Kasumi-1 (cell line): ENCODE results near the gene PAK3.
A peak's percentile ranks its signal among the peaks of the same experiment; 100 is the strongest.

ENCODE experiments used
- DNase-seq, 2 experiments: peaks; one replicate each; lab custom pipeline; 2025; lab: John Stamatoyannopoulos, UW

PAK3 gene

GRCh38 chrX:111131572-111131971 lies 35.6 kb downstream of the PAK3 start:
- no peak for DNase-seq

GRCh38 chrX:111133389-111133788 lies 37.4 kb downstream of the PAK3 start:
- DNase-seq: peak; percentile 17 to 20

- DNase-seq: no peak
Measured at GRCh38 chrX:111145878-111146277, 49.9 kb downstream of the PAK3 start.

GRCh38 chrX:111151764-111152163 lies 55.8 kb downstream of the PAK3 start:
- no peak for DNase-seq

- no peak for DNase-seq
Measured at GRCh38 chrX:111159232-111159631, 63.2 kb downstream of the PAK3 start.

GRCh38 chrX:111164728-111165127 lies 68.7 kb downstream of the PAK3 start:
- DNase-seq: peak; percentile 33 to 56

GRCh38 chrX:111165902-111166301 lies 69.9 kb downstream of the PAK3 start:
- DNase-seq: no peak

- DNase-seq: no peak
Measured at GRCh38 chrX:111167334-111167733, 71.3 kb downstream of the PAK3 start.

GRCh38 chrX:111168314-111168713 lies 72.3 kb downstream of the PAK3 start:
- DNase-seq: peak; percentile 8 to 22

GRCh38 chrX:111169141-111169540 lies 73.2 kb downstream of the PAK3 start:
- DNase-seq: no peak

- peak in 1 of 2 experiments; percentile 0 for DNase-seq
Measured at GRCh38 chrX:111170017-111170416, 74.0 kb downstream of the PAK3 start.

GRCh38 chrX:111180750-111181240 lies 84.8 kb downstream of the PAK3 start:
- no peak for DNase-seq

GRCh38 chrX:111181951-111182350 lies 86.0 kb downstream of the PAK3 start:
- DNase-seq: no peak

- DNase-seq: no peak
Measured at GRCh38 chrX:111182997-111183396, 87.0 kb downstream of the PAK3 start.

- DNase-seq: no peak
Measured at GRCh38 chrX:111191598-111191997, 95.6 kb downstream of the PAK3 start.

GRCh38 chrX:111199505-111199904 lies 103.5 kb downstream of the PAK3 start:
- no peak for DNase-seq

- DNase-seq: no peak
Measured at GRCh38 chrX:111200327-111200726, 104.3 kb downstream of the PAK3 start.

GRCh38 chrX:111207851-111208250 lies 111.9 kb downstream of the PAK3 start:
- no peak for DNase-seq

- DNase-seq: no peak
Measured at GRCh38 chrX:111216293-111216801, 120.4 kb downstream of the PAK3 start.

- DNase-seq: peak; percentile 11 to 15
Measured at GRCh38 chrX:111244235-111244750, 148.3 kb downstream of the PAK3 start.

- no peak for DNase-seq
Measured at GRCh38 chrX:111254896-111255693, 159.1 kb downstream of the PAK3 start.

- DNase-seq: no peak
Measured at GRCh38 chrX:111257733-111258132, 161.7 kb downstream of the PAK3 start.

GRCh38 chrX:111259559-111259958 lies 163.6 kb downstream of the PAK3 start:
- no peak for DNase-seq
